Kidney (tissue), 22 donors: ENCODE measurements around the gene BNIP1. TPM values are rescaled to one million over a fixed set of nuclear protein-coding genes. Genes with fewer than 3 reads are reported as not detected.

Source experiments
- DNase-seq, 5 donors: peaks; one replicate each; pipeline ENCODE4 v3.0.0-alpha.2; 2013 to 2020
- FAIRE-seq: peaks from 2 replicates; lab custom pipeline; 2012; peaks lifted over from hg19 to GRCh38; lab: Jason Lieb, UNC
- H3K27ac ChIP-seq, 2 donors: one replicate each; pipeline ENCODE4 v1.7.0; 2013; ENCODE audit warnings: low read depth in 2 of 2, low read length in 2 of 2, inconsistent platforms in 1 of 2
- H3K27me3 ChIP-seq: one replicate; pipeline ENCODE4 v1.7.1; 2013; ENCODE audit warnings: low read length, inconsistent platforms; ENCODE audit not compliant: control insufficient read depth, insufficient read depth
- H3K36me3 ChIP-seq, 3 donors: one replicate each; pipeline versions ENCODE4 v1.7.0 to v1.7.1; 2013; ENCODE audit warnings: low read length in 3 of 3, control low read depth in 1 of 3, inconsistent platforms in 1 of 3; ENCODE audit not compliant: insufficient read depth in 3 of 3, control insufficient read depth in 2 of 3
- H3K4me1 ChIP-seq, 3 donors: one replicate each; pipeline versions ENCODE4 v1.7.0 to v1.7.1; 2013; ENCODE audit warnings: low read length in 3 of 3, inconsistent platforms in 1 of 3, low read depth in 1 of 3; ENCODE audit not compliant: control insufficient read depth in 2 of 3, insufficient read depth in 2 of 3
- H3K4me3 ChIP-seq, 3 donors: one replicate each; pipeline versions ENCODE4 v1.7.0 to v1.8.1; 2013; ENCODE audit warnings: low read length in 3 of 3, control low read depth in 1 of 3, inconsistent platforms in 1 of 3
- H3K9ac ChIP-seq, 3 donors: one replicate each; pipeline versions ENCODE4 v1.7.0 to v1.7.1; 2013; ENCODE audit warnings: low read length in 3 of 3, control low read depth in 1 of 3, inconsistent platforms in 1 of 3
- H3K9me3 ChIP-seq, 3 donors: one replicate each; pipeline versions ENCODE4 v1.7.0 to v1.7.1; 2013; ENCODE audit warnings: low read length in 3 of 3, control low read depth in 1 of 3, inconsistent platforms in 1 of 3; ENCODE audit not compliant: control insufficient read depth in 2 of 3, insufficient read depth in 1 of 3
- CTCF ChIP-seq: IDR thresholded peaks from 3 replicates; pipeline ENCODE4 v1.5.1; 2012; ENCODE audit warnings: mild to moderate bottlenecking, moderate library complexity, borderline replicate concordance; ENCODE audit not compliant: insufficient read depth; ENCODE audit errors: extremely low read depth
- intact Hi-C: fragments of 100-400 bp; cut with DNase I; formaldehyde crosslinking; loops from one replicate; pipeline ENCODE4 v1.11.1; 2022
- long read RNA-seq, 10 donors: library from polyadenylated mRNA in 1 of 10; unstranded in 1 of 10; transcript quantifications; one replicate each; pipeline ENCODE4 v2.0.0 and lab custom pipeline, GENCODE V29; 2021 to 2026
- polyA plus RNA-seq: library from polyadenylated mRNA; stranded (reverse); fragments of 350-450 nt; fragmentation: Illumina TruSeq; extraction: RNeasy Lipid Tissue Mini Kit (QIAGEN cat#74804); gene quantifications from one replicate; pipeline ENCODE4 v1.2.3, GENCODE V29; 2014; ENCODE audit warnings: low read depth, low replicate concordance; ENCODE audit not compliant: insufficient read depth
- total RNA-seq: library from RNA; stranded (reverse); fragmentation: NEBNext Ultra II Directional; extraction: Animal tissue kit (Norgen Biotek cat#: 25700); gene quantifications from one replicate; pipeline ENCODE4 v1.2.1, GENCODE V29; 2021
- donor health status: control.
- donor health status: control.
- donor health status: control.
- donor health status: control.
- donor health status: control.
- donor health status: DM: yes; HTN: yes; CAD: no.
- donor health status: Normal renal cell carcinoma (clear cell type).

BNIP1 gene
- total RNA-seq (10.2 TPM), polyA plus RNA-seq (28.7 TPM)
- long read RNA-seq, donor 1, transcript BNIP1-202 (6 exons, 1,184 nt) = major isoform, 7 of 7 reads
- long read RNA-seq, donor 1, partial matches to known transcripts = 0 of 7 reads
- long read RNA-seq, donor 1, other reads (novel, unspliced or antisense) = 0 of 7 reads
- long read RNA-seq, donor 2, transcript BNIP1-202 (6 exons, 1,184 nt) = major isoform, 5 of 7 reads
- long read RNA-seq, donor 2, partial matches to known transcripts = 0 of 7 reads
- long read RNA-seq, donor 2, other reads (novel, unspliced or antisense) = 0 of 7 reads
- long read RNA-seq, donor 3, partial matches to known transcripts = 6 of 12 reads
- long read RNA-seq, donor 3, other reads (novel, unspliced or antisense) = 0 of 12 reads
- long read RNA-seq, donor 4, partial matches to known transcripts = 0 of 2 reads
- long read RNA-seq, donor 4, other reads (novel, unspliced or antisense) = 0 of 2 reads
- long read RNA-seq, donor 5, partial matches to known transcripts = 0 of 2 reads
- long read RNA-seq, donor 5, other reads (novel, unspliced or antisense) = 0 of 2 reads
- long read RNA-seq, donor 6, transcript BNIP1-202 (6 exons, 1,184 nt) = major isoform, 14 of 15 reads
- long read RNA-seq, donor 6, partial matches to known transcripts = 0 of 15 reads
- long read RNA-seq, donor 6, other reads (novel, unspliced or antisense) = 0 of 15 reads
- long read RNA-seq, donor 7, transcript BNIP1-202 (6 exons, 1,184 nt) = major isoform, 8 of 9 reads
- long read RNA-seq, donor 7, partial matches to known transcripts = 0 of 9 reads
- long read RNA-seq, donor 7, other reads (novel, unspliced or antisense) = 1 of 9 reads
- long read RNA-seq, donor 8, transcript BNIP1-202 (6 exons, 1,184 nt) = major isoform, 8 of 13 reads
- long read RNA-seq, donor 8, partial matches to known transcripts = 5 of 13 reads
- long read RNA-seq, donor 8, other reads (novel, unspliced or antisense) = 0 of 13 reads
- long read RNA-seq, donor 9, transcript BNIP1-202 (6 exons, 1,184 nt) = major isoform, 5 of 5 reads
- long read RNA-seq, donor 9, partial matches to known transcripts = 0 of 5 reads
- long read RNA-seq, donor 9, other reads (novel, unspliced or antisense) = 0 of 5 reads
- long read RNA-seq, donor 10, partial matches to known transcripts = 6 of 10 reads
- long read RNA-seq, donor 10, other reads (novel, unspliced or antisense) = 0 of 10 reads

- intact Hi-C loops = no loop called here
- Histone ChIP-seq H3K36me3 (peaks cover 2 to 11% (median 3%) of the 10 kb centered on the region in 3 donors), H3K9ac (peak within 1 kb of the TSS; percentile 76 to 89 (median 81)), H3K9me3 (no peaks in the 10 kb centered on the region), H3K4me3 (peak within 1 kb of the TSS; percentile 87 to 95 (median 94)), H3K27me3 (no peaks in the 10 kb centered on the region), H3K27ac (peak within 1 kb of the TSS; percentile 89 to 92), H3K4me1 (no peaks in the 10 kb centered on the region)
- peak; percentile 88 for TF ChIP-seq CTCF
- FAIRE-seq = peak; percentile 61
- peak; percentile 96 to 99 (median 98) for DNase-seq
Measured at GRCh38 chr5:173144200-173145176, at the start of gene BNIP1. Gene BNIP1 (plus strand): TSS chr5:173144531. CDS start chr5:173144546, 15 bp downstream.

GRCh38 chr5:173098787-173099186 lies 45.5 kb upstream of the BNIP1 start:
- no peak overlapping the region for H3K9ac ChIP-seq
- intact Hi-C loops = no loop called here
- no peak for DNase-seq
- H3K27me3 ChIP-seq = no peaks in the 10 kb centered on the region
- H3K36me3 ChIP-seq = no peaks in the 10 kb centered on the region
- no peak overlapping the region for H3K27ac ChIP-seq
- no peak overlapping the region for H3K4me3 ChIP-seq
- no peak for TF ChIP-seq CTCF
- H3K4me1 ChIP-seq = peaks cover 0 to 4% (median 0%) of the 10 kb centered on the region in 3 donors
- no peaks in the 10 kb centered on the region for H3K9me3 ChIP-seq
- no peak for FAIRE-seq

- H3K36me3 ChIP-seq = no peaks in the 10 kb centered on the region
- no peak for DNase-seq
- H3K27ac ChIP-seq = no peak overlapping the region
- H3K4me1 ChIP-seq = peaks cover 0 to 4% (median 0%) of the 10 kb centered on the region in 3 donors
- no peak overlapping the region for H3K9ac ChIP-seq
- H3K4me3 ChIP-seq = no peak overlapping the region
- no peaks in the 10 kb centered on the region for H3K27me3 ChIP-seq
- no peak for FAIRE-seq
- TF ChIP-seq CTCF = no peak
- no peaks in the 10 kb centered on the region for H3K9me3 ChIP-seq
- intact Hi-C loops = no loop called here
Measured at GRCh38 chr5:173099461-173099860, 44.9 kb upstream of the BNIP1 start.
